Spleen (tissue), 7 donors: ENCODE measurements around the gene KCNMB2.

Experiments
- POLR2A ChIP-seq, 3 donors: fragments of 450-650 bp; IDR thresholded peaks; one replicate each; pipeline ENCODE4 v1.5.1; 2017; ENCODE audit warnings: antibody characterized with exemption in 3 of 3, mild to moderate bottlenecking in 1 of 3
- POLR2AphosphoS5 ChIP-seq, 3 donors: sonication (generic); formaldehyde crosslinking; IDR thresholded peaks; one replicate each; pipeline ENCODE4 v1.5.1; 2017; ENCODE audit warnings: antibody characterized with exemption in 3 of 3
- TF ChIP-seq, protein P1 (sequence below), 11 experiments: fragments of 200-600 bp in 7 of 11; fragments of 450-650 bp in 4 of 11; sonication (generic) in 4 of 11; IDR thresholded peaks in 8 of 11; conservative IDR thresholded peaks in 3 of 11; 1 replicate in 7 of 11; 2 replicates in 4 of 11; pipeline versions ENCODE4 v1.4.0 to v1.8.0; 2016 to 2021; ENCODE audit warnings: antibody characterized with exemption in 11 of 11, inconsistent platforms in 4 of 11, mild to moderate bottlenecking in 1 of 11
- donor health status: DM: no; HTN: no; CAD: no; lungs with moderate emphysema.
- donor health status: DM: no; HTN: no; CAD: no.
- donor health status: DM: no; HTN: no; CAD: no.

DNA sequence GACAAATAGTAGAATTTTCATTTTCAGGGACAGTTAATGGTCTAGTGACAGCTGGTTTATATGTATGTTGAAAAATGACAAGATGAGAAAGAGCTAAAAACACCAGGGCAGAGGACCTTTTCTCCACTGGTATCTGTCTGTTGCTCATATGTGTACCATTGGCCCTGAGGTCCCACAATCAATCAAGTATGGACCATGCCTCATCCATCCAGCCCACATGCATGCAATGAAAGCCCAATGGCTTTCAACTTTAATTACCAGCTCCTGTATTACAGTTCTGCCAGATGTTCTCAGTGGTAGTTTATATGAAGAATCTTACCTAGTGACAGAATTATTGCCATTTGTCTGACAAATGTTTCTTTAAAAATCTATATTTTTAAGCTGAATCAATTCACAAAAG, 301.3 kb downstream of the KCNMB2 start:
- TF ChIP-seq, protein P1, sequence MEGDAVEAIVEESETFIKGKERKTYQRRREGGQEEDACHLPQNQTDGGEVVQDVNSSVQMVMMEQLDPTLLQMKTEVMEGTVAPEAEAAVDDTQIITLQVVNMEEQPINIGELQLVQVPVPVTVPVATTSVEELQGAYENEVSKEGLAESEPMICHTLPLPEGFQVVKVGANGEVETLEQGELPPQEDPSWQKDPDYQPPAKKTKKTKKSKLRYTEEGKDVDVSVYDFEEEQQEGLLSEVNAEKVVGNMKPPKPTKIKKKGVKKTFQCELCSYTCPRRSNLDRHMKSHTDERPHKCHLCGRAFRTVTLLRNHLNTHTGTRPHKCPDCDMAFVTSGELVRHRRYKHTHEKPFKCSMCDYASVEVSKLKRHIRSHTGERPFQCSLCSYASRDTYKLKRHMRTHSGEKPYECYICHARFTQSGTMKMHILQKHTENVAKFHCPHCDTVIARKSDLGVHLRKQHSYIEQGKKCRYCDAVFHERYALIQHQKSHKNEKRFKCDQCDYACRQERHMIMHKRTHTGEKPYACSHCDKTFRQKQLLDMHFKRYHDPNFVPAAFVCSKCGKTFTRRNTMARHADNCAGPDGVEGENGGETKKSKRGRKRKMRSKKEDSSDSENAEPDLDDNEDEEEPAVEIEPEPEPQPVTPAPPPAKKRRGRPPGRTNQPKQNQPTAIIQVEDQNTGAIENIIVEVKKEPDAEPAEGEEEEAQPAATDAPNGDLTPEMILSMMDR (IDR thresholded peaks at IDR 0.05 in 8 of 11, conservative IDR thresholded peaks at IDR 0.05 in 3 of 11) = no peak
- TF ChIP-seq POLR2A (IDR thresholded peaks at IDR 0.05) (no peak), POLR2AphosphoS5 (IDR thresholded peaks at IDR 0.05) (no peak)
